CD4-positive, alpha-beta T cell treated with Interleukin-21 for 1 hour (primary cell): ENCODE measurements around the gene TAF5L.
"Not testable (repeated sequence)": the region's sequence is repeated elsewhere in the genome, so short reads cannot be mapped to it uniquely, and the experiment has no call there.

Experiments used
- DNase-seq: peaks from one replicate; pipeline ENCODE4 v3.0.0-alpha.2; 2020

Gene TAF5L

GRCh38 chr1:229641306-229641705 is 15.4 kb upstream of the TAF5L start:
- DNase-seq, result no peak

GRCh38 chr1:229640455-229640854 is 14.5 kb upstream of the TAF5L start:
- DNase-seq, result no peak

GRCh38 chr1:229637746-229638145 is 11.8 kb upstream of the TAF5L start:
- no peak for DNase-seq

- no peak for DNase-seq
Observed at GRCh38 chr1:229636042-229636441, 10.1 kb upstream of the TAF5L start.

- no peak for DNase-seq
Observed at GRCh38 chr1:229631966-229632365, 6.0 kb upstream of the TAF5L start.

GRCh38 chr1:229631148-229631547 is 5.2 kb upstream of the TAF5L start:
- DNase-seq, result no peak

- no peak for DNase-seq
Observed at GRCh38 chr1:229629261-229629660, 3.3 kb upstream of the TAF5L start.

- no peak for DNase-seq
Observed at GRCh38 chr1:229627003-229627402, 1.1 kb upstream of the TAF5L start.

GRCh38 chr1:229625071-229625914 is 629 bp downstream of the TAF5L start:
- no peak for DNase-seq

- DNase-seq, result no peak
Observed at GRCh38 chr1:229624521-229625070, 1.3 kb downstream of the TAF5L start.

GRCh38 chr1:229623838-229624237 is 2.1 kb downstream of the TAF5L start:
- DNase-seq, result no peak

- DNase-seq, result no peak
Observed at GRCh38 chr1:229623225-229623624, 2.7 kb downstream of the TAF5L start.

- DNase-seq, result not testable (repeated sequence)
Observed at GRCh38 chr1:229622641-229623120, 3.2 kb downstream of the TAF5L start.

- DNase-seq, result no peak
Observed at GRCh38 chr1:229621663-229622062, 4.3 kb downstream of the TAF5L start.

- DNase-seq, result no peak
Observed at GRCh38 chr1:229620876-229621275, 5.0 kb downstream of the TAF5L start.

GRCh38 chr1:229619614-229620013 is 6.3 kb downstream of the TAF5L start:
- DNase-seq, result no peak

GRCh38 chr1:229619002-229619401 is 6.9 kb downstream of the TAF5L start:
- no peak for DNase-seq

GRCh38 chr1:229617351-229618100 is 8.4 kb downstream of the TAF5L start:
- DNase-seq, result no peak

- no peak for DNase-seq
Observed at GRCh38 chr1:229614701-229615100, 11.2 kb downstream of the TAF5L start.

- no peak for DNase-seq
Observed at GRCh38 chr1:229613938-229614337, 12.0 kb downstream of the TAF5L start.

GRCh38 chr1:229608590-229608989 is 17.3 kb downstream of the TAF5L start:
- no peak for DNase-seq

- no peak for DNase-seq
Observed at GRCh38 chr1:229607370-229607769, 18.6 kb downstream of the TAF5L start.

GRCh38 chr1:229603371-229604005 is 22.4 kb downstream of the TAF5L start:
- no peak for DNase-seq
